ENCODE results near the gene SLC13A3. TPM values are rescaled to one million over a fixed set of nuclear protein-coding genes. Genes with fewer than 3 reads are reported as not detected.
A peak's percentile ranks its signal among the peaks of the same experiment; 100 is the strongest.

Gene SLC13A3
- total RNA-seq, 1 donor from 2014 or later, result 7.4 TPM

- H3K4me1 Mint-ChIP-seq, result peaks cover 3% of the 10 kb centered on the region
- H3K36me3 Mint-ChIP-seq, result no peaks in the 10 kb centered on the region
- no peak overlapping the region for H3K4me2 ChIP-seq
- H3K4me1 ChIP-seq, result no peaks in the 10 kb centered on the region
- H3F3A ChIP-seq (ENCODE audit: low read depth), result no peaks in the 10 kb centered on the region
- H4K20me1 ChIP-seq (ENCODE audit: low read depth), result no peaks in the 10 kb centered on the region
- H3K79me2 ChIP-seq (ENCODE audit: low read depth), result no peaks in the 10 kb centered on the region
- H2AFZ ChIP-seq (replicated peaks), result no peak overlapping the region
- H3K27ac Mint-ChIP-seq, result no peak overlapping the region
- H3K36me3 ChIP-seq, result no peaks in the 10 kb centered on the region
- peaks cover 4% of the 10 kb centered on the region for H3K9me3 Mint-ChIP-seq
- no peaks in the 10 kb centered on the region for H3K9me3 ChIP-seq (ENCODE audit: low read depth)
- H3K27me3 ChIP-seq, result peaks cover 24% of the 10 kb centered on the region
- H3K4me3 Mint-ChIP-seq, result no peak overlapping the region
- DNase-seq (ENCODE audit: low spot score), result no peak
- TF ChIP-seq, protein P1, sequence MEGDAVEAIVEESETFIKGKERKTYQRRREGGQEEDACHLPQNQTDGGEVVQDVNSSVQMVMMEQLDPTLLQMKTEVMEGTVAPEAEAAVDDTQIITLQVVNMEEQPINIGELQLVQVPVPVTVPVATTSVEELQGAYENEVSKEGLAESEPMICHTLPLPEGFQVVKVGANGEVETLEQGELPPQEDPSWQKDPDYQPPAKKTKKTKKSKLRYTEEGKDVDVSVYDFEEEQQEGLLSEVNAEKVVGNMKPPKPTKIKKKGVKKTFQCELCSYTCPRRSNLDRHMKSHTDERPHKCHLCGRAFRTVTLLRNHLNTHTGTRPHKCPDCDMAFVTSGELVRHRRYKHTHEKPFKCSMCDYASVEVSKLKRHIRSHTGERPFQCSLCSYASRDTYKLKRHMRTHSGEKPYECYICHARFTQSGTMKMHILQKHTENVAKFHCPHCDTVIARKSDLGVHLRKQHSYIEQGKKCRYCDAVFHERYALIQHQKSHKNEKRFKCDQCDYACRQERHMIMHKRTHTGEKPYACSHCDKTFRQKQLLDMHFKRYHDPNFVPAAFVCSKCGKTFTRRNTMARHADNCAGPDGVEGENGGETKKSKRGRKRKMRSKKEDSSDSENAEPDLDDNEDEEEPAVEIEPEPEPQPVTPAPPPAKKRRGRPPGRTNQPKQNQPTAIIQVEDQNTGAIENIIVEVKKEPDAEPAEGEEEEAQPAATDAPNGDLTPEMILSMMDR (IDR thresholded peaks at IDR 0.05), result no peak
- no peak for TF ChIP-seq EZH2phosphoT487 (IDR thresholded peaks at IDR 0.05)
- TF ChIP-seq EZH2 (IDR thresholded peaks at IDR 0.05), result no peak
- no peak overlapping the region for H3K4me3 ChIP-seq
- no peak overlapping the region for H3K9ac ChIP-seq
- peaks cover 3% of the 10 kb centered on the region for H3K27me3 Mint-ChIP-seq (ENCODE audit: insufficient read depth, low read depth)
- no peak overlapping the region for H3K27ac ChIP-seq
These were observed 131.7 kb downstream of the SLC13A3 start for GRCh38 chr20:46519471-46520068.

GRCh38 chr20:46512943-46513844 is 138.1 kb downstream of the SLC13A3 start, which contains the start of gene ZNF334:
Gene ZNF334, minus strand, starts transcription at chr20:46513559. Its CDS starts 1,457 bp downstream, at chr20:46512102.
- peak within 1 kb of the TSS; percentile 62 for H3K9ac ChIP-seq
- H3K4me2 ChIP-seq, result peak within 1 kb of the TSS; percentile 93
- H3F3A ChIP-seq (ENCODE audit: low read depth), result no peaks in the 10 kb centered on the region

DNA sequence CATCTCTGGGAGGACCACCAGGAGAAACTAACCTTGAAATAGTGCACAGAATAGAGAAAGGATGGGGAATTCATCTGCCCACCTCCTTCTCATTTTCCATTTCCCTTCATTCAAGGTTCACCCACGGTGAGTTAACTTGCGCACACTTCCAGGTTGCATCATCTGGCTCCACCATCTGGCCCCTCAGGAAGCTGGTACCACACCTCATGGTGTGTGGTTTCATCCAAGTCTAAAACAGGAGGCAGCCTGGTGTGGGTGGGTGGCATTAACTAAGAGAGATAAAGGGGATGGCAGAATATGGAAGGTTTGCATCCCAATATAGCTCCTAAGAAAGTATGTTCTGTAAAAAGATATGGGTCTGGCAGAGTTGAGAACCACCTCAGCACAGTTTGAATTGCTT is 141.7 kb downstream of the SLC13A3 start:
- Mint-ChIP-seq H3K4me1 (peaks cover 2% of the 10 kb centered on the region), H3K36me3 (peaks cover 39% of the 10 kb centered on the region), H3K27me3 (ENCODE audit: insufficient read depth, low read depth) (no peaks in the 10 kb centered on the region), H3K9me3 (peaks cover 27% of the 10 kb centered on the region), H3K4me3 (no peak overlapping the region), H3K27ac (no peak overlapping the region)
- DNase-seq (ENCODE audit: low spot score), result no peak
- Histone ChIP-seq H3K4me1 (peaks cover 7% of the 10 kb centered on the region), H3K9ac (no peak overlapping the region), H3K4me2 (no peak overlapping the region), H3K79me2 (ENCODE audit: low read depth) (peaks cover 15% of the 10 kb centered on the region), H3F3A (ENCODE audit: low read depth) (no peaks in the 10 kb centered on the region), H3K4me3 (no peak overlapping the region), H3K27me3 (no peaks in the 10 kb centered on the region), H4K20me1 (ENCODE audit: low read depth) (no peaks in the 10 kb centered on the region), H3K9me3 (ENCODE audit: low read depth) (peaks cover 11% of the 10 kb centered on the region), H3K36me3 (peaks cover 20% of the 10 kb centered on the region), H3K27ac (no peak overlapping the region), H2AFZ (replicated peaks) (no peak overlapping the region)
- TF ChIP-seq, protein P1 (IDR thresholded peaks at IDR 0.05), result no peak
- no peak for TF ChIP-seq EZH2 (IDR thresholded peaks at IDR 0.05)
- no peak for TF ChIP-seq EZH2phosphoT487 (IDR thresholded peaks at IDR 0.05)

More at GRCh38 chr20:46512943-46513844, 138.1 kb downstream of the SLC13A3 start, which contains the start of gene ZNF334:
- peak within 1 kb of the TSS; percentile 74 for H3K27ac Mint-ChIP-seq
- peak; percentile 33 for TF ChIP-seq EZH2 (IDR thresholded peaks at IDR 0.05)
- TF ChIP-seq, protein P1 (IDR thresholded peaks at IDR 0.05), result no peak
- peaks cover 2% of the 10 kb centered on the region for H3K4me1 Mint-ChIP-seq
- Histone ChIP-seq H3K4me3 (peak within 1 kb of the TSS; percentile 74), H3K27ac (no peak within 1 kb of the TSS), H3K4me1 (peaks cover 7% of the 10 kb centered on the region), H3K36me3 (peaks cover 12% of the 10 kb centered on the region), H3K79me2 (ENCODE audit: low read depth) (peaks cover 15% of the 10 kb centered on the region), H3K9me3 (ENCODE audit: low read depth) (no peaks in the 10 kb centered on the region), H2AFZ (replicated peaks) (peak within 1 kb of the TSS; percentile 70), H3K27me3 (peaks cover 19% of the 10 kb centered on the region), H4K20me1 (ENCODE audit: low read depth) (no peaks in the 10 kb centered on the region)
- peak within 1 kb of the TSS; percentile 91 for H3K4me3 Mint-ChIP-seq
- peaks cover 14% of the 10 kb centered on the region for H3K9me3 Mint-ChIP-seq
- H3K36me3 Mint-ChIP-seq, result peaks cover 17% of the 10 kb centered on the region
- no peaks in the 10 kb centered on the region for H3K27me3 Mint-ChIP-seq (ENCODE audit: insufficient read depth, low read depth)
- DNase-seq (ENCODE audit: low spot score), result peak; percentile 85

Other genes with a start within 250 kb of the SLC13A3 start
- gene ELMO2, start 244.8 kb downstream of the SLC13A3 start, total RNA-seq (ENCODE audit: low replicate concordance), result 53.3 and 64.5 TPM in 2 replicates
- gene ZNF334, start 137.9 kb downstream of the SLC13A3 start, total RNA-seq (ENCODE audit: low replicate concordance), result 29.0 and 45.9 TPM in 2 replicates
- gene OCSTAMP, start 100.8 kb downstream of the SLC13A3 start, total RNA-seq (ENCODE audit: low replicate concordance), result not detected in 2 replicates
- gene TP53RK, start 38.0 kb upstream of the SLC13A3 start, total RNA-seq (ENCODE audit: low replicate concordance), result 15.9 and 16.3 TPM in 2 replicates
- gene SLC2A10, start 58.2 kb upstream of the SLC13A3 start, total RNA-seq (ENCODE audit: low replicate concordance), result 9.2 and 9.6 TPM in 2 replicates
- gene EYA2, start 243.4 kb upstream of the SLC13A3 start, total RNA-seq (ENCODE audit: low replicate concordance), result 1.8 and 2.1 TPM in 2 replicates

All from neural progenitor cell (in vitro differentiated cells).